T-helper 9 cell (primary cell): ENCODE results near the gene KIAA1614.

Experiments
- DNase-seq: peaks from one replicate; pipeline ENCODE4 v3.0.0-alpha.2; 2020

KIAA1614 gene

DNA sequence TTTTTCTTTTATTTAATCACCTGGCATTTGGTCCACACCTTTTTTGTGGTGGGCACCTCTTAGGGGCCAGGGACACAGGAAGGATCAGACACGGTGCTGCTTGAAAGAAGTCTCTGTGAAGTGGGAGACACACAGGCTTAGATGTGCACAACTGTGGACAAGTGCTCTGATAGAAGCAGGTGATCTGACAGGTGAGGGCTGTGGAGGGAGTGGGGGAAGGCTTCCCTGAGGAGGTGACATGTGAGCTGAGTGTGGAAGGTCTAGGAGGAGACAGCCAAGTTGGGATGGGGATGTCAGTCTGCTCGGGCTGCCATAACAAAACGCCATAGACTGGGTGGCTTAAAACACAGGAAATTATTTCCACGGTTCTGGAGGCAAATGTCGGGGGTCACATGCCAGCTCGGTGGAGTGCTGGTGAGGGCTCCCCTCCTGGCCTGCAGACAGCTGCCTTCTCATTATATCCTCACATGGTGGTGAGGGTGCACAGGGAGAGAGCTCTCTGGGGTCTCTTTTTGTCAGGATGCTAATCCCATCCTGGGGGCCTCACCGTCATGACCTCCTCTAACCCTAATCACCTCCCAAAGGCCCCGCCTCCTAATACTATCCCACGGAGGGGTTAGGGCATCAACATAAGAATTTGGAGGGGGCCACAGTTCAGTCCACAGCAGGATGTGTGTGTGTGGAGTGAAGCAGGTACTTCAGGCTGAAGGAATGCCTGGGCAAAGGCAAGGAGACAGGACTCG lies 5.2 kb upstream of the KIAA1614 start:
- DNase-seq, result no peak

DNA sequence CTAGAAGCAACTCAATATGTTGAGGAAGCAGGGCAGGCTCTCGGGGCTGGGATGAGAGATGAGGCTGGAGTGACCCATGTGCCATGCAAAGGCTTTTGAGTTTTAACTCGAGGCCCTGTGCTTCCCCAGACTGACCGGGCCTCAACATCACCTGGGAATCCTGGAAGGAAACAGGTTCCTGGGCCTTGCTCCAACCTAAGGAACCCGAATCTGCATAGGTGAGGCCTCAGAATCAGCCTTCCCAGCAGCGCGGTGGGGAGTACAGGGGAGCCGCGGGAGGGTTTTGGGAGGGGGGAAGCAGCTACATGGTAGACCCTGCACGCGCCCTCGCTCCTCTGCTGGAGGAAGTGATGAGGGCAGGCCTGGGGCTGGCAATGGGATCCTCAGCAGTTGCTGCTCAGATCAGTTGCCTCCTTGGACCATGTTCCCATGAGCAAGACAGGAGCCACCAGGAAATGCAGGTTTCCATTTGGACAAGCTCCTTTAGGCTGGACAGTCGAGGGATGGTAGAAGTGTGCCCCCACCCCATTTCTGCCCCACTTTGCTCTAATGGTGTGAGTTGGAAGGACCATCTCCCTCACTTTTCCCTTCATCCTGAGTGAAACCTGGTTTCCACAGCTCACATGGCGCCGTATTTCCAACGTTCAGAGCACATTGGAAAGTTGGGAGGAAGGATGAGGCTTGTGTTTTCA lies 4.5 kb upstream of the KIAA1614 start:
- DNase-seq, result no peak

DNA sequence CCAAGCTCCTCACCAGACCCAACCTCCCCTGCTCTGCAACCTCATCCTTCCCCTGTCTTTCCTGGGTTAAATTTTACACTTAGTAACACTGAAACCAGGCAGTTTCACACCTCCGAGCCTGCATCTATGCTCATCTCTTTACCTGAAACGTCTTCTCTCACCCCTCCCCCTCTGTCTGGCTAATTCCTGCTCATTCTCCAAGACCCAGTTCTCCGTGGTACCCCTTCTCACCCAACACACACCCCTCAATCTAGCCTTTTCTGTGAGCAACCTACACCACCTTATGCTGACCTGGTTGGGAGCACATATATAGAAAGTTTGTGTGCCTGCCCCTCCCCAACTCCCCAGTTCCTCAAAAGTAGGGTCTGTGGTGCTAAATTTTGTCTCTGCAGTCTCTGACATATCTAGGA lies 3.7 kb upstream of the KIAA1614 start:
- no peak for DNase-seq

DNA sequence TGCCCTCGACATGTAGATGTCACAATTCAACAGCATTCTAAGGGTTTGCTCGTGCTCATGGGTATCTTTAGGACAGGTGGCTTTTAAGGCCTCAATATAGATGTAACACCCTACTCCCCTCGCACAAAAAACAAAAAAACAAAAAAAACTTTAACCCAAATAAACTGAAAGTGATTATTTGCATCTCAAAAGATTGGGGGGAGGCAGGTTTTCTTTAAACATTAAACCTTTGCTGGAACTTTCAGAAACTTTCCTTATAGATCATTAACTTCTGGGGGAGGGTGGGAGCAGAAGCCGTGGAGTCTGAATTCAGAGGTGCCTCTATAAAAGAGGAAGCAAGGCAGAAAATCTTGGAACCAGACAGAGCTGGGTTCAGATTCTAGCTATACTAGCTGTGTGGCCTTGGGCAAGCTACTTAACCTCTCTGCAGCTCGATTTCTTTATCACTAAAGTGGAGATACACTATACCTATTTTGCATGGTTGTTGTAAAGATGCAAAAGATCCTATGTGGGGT lies 3.2 kb upstream of the KIAA1614 start:
- DNase-seq, result no peak

DNA sequence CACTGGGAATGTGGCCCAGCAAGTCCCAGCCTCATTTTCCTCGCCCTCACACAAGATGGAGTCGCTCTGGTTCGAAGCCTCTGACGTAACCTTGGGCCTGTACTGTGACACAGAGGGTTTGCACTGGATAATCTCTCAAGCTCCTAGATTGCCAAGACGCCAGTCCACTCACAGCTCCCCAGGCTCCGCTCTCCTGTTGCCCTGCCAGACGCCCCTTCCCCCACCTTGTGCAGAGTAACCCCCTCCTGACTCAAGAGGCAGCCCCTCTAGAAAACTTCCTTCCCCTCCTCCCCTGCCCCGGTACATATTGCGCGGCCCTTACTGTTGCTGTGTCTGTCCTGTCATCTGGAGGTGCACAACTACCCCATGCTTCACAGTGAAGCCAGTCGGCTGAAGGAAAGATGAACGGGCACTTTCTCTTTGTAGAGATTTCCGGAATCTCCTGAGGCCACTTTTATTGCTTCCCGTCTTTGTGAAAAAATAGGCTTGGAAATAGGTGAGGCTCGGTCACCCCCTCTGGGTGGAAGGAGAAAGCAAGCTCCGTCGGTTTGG lies 981 bp upstream of the KIAA1614 start:
- no peak for DNase-seq

DNA sequence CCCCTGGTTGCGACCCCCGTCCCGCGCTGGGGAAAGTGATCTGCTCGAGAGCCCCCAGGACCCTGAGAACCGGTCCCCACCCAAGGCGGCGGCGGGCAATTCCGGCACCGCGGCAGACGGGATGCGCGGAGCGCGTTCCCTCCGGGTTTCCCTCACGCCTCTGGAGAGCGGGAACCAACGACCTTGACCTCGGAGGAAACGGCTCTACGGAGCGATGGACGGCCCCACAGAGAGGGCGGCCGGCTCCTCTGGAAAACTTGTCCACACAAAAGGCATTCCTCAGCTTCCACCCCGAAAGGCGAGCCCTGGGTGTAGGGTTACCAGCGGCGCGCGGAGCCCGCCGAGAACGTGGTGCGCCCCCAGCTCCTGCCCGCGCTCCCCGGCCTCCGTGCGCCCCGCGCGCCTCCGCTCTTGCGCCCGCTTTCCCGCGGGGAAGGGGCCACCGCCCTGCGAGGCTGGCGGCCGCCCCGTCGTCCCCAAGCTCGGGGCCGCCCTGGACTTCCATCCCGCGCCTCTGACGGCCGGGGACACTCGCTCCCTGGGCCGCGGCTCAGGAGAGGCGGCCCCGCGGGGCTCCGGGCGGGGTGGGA lies 391 bp upstream of the KIAA1614 start:
- DNase-seq, result no peak

DNA sequence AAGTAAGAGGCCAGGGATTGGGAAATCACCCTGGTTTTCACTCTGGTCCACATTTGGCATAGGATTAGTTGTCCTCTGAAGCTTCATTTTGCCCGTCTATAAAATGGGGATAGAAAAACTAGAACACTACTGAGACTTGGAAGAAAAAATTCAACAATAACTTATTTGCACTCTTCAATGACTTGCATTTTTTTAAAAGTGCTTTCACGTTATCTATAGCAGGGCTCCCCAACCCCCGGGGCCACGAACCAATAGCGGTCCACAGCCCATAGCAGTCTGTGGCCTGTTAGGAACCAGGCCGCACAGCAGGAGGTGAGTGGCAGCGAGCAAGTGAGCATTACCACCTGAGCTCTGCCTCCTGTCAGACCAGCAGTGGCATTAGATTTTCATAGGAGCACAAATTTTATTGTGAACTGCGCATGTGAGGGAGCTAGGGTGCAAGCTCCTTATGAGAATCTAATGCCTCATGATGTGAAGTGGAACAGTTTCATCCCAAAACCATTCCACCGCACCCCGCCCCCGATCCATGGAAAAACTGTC lies 2.8 kb downstream of the KIAA1614 start:
- no peak for DNase-seq

DNA sequence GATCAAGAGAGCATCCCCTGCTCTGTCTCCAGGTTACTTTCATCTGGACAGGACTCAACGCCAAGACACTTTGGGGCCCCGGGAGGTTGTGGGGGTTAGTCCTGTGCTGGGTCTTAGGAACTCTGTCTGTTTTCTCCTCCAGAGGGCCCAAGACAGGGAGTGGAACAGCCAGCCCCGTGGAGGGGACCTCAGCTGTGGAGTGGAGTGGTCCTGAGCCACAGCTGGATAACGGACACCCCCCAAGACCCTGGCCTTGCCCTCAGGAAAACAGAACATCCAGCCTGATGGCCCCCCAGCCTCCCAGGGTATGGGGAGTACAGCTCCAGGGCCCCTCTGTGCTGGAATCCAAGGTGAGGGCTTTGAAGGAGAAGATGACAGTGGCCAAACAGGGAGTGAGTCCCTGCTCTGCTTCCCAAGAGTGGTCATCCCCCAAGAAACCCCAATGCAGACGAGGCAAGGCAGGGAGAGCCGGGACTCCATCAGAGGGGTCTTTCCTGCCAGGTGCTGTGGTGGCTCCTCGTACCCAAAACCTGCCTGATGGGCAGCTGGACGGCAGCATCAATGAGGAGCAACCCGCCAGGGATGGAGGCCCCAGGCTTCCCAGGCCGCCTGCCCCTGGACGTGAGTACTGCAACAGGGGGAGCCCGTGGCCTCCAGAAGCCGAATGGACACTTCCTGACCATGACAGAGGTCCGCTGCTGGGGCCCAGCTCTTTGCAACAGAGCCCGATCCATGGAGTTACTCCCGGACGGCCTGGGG lies 3.5 kb downstream of the KIAA1614 start:
- no peak for DNase-seq

DNA sequence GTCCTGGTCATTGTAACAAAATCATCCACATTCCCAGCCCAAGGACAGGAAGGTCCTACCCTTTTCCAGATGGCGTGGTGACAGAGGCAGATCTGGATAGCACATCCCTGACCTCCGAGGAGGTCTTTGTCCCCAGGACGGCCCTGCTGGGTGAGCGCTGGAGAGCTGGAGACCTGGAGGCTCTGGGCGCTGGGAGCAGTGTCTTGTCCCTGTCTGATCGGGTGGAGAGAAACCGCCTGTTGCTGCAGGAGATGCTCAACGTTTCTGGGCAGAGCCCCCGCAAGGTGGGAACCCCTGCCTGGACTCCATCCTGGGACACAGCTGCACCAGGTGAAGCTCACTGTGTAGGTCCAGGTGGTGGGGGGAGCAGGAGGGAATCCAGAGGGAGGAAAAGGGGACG lies 4.1 kb downstream of the KIAA1614 start:
- DNase-seq, result no peak

DNA sequence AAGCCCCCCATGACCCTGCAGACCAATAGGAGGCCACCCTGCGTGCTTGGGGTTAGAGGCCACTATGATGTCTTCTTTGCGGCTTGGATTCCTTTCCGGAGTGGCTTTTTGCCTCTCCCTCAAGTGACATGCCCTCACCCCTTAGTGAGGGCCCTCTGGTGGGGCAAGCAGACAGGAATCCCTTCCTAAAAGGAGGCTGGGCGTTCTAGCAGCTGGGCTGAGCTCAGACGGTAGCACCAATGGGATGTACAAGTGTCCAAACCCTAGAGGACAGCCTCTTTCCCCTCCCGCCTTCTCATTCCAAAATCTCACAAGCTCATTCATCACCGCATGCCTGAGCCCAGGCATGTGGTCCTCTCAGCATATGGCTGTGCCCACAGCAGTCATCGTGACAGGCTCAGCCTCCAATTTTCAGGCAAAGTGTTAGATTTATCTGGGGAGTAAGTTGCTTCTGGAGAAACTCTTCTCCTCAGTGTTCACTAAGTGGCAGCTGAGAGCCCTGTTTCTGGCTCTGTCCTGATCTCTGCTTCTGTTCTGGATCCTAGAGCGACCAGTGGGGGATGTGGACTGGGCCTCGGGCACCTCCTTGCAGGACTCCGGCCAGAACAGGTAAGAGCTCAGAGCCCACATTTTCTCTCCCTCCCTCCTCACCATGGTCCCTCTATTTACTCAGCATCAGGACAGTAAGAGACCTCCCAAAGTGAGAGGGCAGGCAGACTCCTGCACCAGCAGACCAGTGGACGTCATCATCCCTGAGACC lies 4.8 kb downstream of the KIAA1614 start:
- no peak for DNase-seq

DNA sequence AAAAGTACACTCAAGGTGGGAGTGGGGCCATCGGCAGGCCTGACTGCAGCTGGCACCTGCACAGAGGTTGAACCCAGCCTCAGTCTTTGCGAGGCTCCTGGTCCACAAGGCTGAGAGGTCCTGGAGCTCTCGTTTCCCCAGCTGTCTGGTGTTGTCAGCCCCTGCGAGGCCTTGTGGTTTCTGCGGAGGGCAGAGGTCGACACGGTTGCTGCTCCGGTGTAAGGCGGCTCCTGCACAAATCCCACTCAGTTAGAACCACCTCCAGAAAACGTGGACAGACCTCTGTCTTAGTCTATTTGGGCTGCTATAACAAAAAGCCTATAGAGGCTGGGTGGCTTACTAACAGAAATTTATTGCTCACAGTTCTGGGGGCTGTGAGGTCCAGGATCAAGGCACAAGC lies 5.8 kb downstream of the KIAA1614 start:
- DNase-seq, result no peak

DNA sequence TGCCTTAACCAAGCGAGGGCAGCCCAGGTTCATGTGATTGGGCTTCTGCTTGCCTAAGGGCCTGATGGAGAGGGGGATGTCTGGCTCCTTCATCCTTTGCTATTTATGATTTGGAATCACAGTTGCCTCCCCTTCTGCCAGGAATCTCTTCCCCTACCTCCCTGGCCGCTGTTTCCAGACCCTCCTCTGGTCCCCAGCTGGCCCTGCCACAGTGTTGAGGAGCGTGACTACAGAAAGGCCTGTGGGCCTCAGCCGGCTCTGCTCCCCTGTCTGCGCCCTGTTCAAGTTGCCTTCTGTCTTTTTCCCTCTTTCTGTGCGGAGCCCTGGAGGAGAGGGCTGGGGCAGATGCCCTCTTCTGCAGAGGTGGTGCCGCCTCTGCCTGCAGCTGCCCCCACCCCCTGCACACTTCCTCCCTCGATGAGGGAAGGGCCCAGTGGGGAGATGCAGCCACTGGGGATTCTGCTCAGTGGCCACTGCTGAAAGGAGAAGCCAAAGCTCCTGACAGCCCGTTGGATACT lies 6.5 kb downstream of the KIAA1614 start:
- no peak for DNase-seq

DNA sequence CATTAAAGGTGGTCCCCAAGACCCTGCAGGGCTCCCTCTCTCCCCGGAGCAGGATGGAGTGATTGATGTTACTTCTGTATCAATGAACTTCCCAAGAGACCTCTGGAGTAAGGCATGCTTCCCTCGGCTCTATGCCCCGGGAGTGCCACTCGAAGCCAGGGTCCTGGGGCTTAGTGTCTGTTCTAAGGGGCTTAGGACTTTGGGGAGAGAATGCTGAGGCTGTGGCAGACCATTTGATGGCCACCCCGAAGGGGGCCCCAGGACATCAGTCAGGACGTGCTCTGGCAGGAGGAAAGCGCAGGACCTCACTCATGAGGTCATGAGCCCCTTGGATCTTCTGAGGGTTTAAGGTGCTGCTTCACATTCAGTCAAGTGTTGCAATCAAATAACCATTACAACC lies 7.5 kb downstream of the KIAA1614 start:
- no peak for DNase-seq

DNA sequence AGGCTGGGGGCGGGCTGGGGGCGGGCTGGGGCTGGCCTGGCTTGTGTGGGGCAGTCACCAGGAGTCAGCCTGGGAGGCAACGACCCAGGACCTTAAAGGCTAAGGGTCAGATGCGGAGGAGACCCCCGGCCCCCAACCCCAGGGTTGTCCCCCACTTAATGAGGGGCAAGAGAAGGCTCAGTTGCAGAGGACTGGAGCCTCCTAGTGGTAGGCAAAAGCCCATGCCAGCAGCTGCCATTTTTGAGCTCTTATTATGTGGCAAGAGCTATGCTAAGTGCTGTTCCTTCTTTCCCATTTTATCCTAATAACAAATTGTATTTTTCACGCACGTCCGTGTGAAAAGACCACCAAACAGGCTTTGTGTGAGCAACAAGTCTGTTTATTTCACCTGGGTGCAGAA lies 8.0 kb downstream of the KIAA1614 start:
- DNase-seq, result no peak

DNA sequence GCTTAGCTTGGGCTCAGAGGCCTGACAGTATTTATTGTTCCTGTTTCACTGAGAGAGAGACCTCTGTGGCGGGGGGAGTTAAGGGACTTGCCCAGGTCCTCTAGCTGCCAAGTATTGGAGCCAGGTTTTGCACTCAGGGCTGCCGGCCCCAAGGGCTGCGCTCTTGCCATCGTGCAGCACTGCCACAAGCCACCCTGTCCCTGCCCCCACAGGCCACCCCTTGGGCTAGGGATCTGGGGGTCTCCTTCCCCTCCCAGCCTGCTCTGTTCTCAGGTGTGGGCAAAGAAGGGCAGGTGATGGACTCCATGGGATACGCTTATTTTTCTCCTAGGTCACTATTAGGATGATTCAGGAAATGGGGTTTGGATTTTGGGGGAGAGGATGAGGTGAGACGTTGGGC lies 8.7 kb downstream of the KIAA1614 start:
- no peak for DNase-seq

DNA sequence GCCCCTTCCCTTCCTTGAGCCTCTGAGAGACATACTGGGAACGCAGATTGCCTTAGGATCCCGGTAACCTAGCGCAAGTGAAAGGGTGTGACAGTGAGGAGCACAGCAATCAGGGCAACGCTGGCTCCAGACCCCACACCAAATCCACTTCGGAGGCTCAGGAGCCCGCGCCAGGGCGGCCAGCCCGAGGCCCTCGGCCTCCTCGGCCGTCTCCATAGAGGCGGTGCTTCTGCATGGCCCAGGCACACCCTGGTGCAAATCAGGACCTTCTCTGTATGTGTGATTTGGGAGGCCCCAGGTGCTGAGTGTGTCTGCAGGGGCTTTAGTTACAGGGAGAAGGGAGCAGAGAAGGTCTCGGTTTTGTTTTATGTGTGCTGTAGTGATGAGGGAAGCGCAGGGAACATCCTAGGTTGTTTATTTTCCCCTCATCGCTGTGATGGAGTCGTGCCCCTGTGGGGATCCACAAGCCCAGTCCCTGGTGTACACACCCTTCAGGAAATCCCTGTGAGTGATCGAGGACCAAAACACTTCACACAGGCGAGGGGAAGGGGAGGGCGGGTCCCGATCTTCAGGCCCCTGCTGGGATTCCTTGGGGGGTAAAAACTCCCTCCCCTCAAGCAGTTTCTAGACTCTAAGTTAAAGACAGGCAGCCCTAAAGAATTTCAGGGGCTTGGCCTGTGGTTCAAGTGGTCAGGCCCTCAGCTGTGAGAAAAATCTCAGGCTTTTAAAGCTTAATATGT lies 9.4 kb downstream of the KIAA1614 start:
- no peak for DNase-seq

DNA sequence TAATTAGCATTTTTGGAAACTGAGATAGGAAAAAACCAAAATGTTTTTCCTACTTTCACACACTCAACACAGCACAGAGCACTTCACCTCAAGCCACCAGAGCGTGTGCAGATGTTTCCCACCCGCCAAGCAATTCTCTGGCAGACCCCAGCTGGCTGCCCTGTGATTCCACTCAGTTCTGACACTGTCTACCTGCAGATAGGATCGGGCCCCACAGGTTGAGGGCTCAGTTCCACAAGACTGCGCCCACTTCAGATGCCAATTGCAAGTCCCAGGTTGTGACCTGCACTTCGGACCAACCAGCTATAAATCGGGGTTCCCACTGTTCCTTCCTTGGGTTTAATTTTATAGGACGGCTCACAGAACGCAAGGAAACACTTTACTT lies 9.9 kb downstream of the KIAA1614 start:
- DNase-seq, result no peak

DNA sequence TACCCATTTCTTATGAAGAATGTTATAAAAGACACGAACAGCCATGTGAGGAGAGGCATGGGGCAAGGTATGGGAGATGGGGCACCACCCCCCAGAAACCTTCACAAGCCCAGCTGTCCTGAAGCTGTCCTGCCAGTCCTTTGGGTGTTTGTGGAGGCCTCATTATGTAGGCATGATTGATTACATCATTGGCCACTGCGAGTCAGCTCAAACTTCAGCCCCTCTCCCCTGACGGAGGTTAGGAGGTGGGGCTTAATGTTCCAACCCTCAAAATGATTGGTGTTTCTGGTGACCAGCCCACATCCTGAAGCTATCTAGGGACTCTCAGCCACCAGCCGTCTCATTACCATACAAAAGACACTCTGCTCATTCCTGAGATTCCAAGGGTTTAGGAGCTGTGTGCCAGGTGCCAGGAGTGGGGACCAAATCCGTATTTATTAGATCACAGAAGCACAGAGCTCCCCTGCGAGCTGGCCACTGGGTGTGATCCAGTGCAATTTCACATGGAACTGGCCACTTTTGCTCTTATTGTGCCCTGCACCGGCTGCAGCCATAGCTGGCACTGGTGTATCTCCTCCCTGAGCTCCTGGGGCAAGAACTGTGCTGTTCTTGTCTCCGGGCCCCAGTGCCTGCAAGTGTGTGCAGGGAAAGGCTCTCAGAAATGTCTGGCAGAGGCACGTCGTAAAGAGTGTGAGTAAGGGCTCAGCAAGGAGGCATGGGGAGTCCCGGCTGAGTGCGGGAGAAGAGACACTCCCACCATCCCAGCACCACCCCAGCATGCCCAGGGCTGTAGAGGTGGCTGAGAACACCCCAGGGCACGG lies 10.5 kb downstream of the KIAA1614 start:
- DNase-seq, result no peak

DNA sequence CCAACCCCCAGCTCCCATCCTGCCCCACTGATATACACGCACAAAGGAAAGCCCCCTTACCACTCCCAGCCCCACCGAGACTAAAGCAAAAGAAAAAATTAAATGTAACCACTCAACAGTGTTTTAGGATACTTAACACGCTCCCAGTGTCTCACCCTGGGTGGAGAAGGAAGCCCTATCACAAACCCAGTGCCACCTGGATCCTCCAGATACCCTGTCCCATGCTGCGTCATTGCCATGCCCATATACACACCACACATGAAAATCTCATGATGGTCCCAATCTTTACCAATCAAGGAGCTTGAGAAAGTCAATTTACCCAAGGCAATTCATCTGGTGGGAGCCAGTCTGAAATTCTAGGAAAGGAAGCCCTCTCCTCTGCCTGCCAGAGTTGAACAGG lies 11.2 kb downstream of the KIAA1614 start:
- no peak for DNase-seq

DNA sequence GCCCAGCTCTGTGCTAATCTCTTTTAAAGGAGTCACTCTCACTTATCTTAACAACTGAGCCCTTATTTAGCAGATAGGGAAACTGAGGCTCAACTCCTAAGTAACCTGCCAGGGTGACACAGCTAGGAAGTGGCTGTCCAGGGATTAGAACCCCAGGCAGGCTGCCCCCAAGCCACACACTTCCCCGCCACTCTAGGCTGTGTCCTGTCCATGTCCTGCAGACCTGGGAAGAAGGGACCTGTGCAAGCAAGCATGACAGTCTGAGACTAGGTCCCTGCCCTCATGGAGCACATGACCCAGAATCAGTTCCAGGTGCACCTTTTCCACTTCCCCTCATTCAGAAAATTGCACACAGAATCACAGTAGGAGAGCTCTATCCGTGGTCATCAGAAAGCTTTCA lies 12.2 kb downstream of the KIAA1614 start:
- DNase-seq, result no peak
